ENCODE measurements around the gene AHSA1.
A peak's percentile ranks its signal among the peaks of the same experiment; 100 is the strongest.

AHSA1 gene

GRCh38 chr14:77426396-77426795 is 31.5 kb upstream of the AHSA1 start:
- TF ChIP-seq CTCF (conservative IDR thresholded peaks at IDR 0.05), result no peak
- TF ChIP-seq ZFX (IDR thresholded peaks at IDR 0.05), result no peak
- H3K27ac ChIP-seq, result no peak overlapping the region

- H3K27ac ChIP-seq, result no peak overlapping the region
- TF ChIP-seq ZFX (IDR thresholded peaks at IDR 0.05) (no peak), CTCF (conservative IDR thresholded peaks at IDR 0.05) (no peak)
These were observed 21.9 kb upstream of the AHSA1 start for GRCh38 chr14:77436042-77436441.

- TF ChIP-seq ZFX (IDR thresholded peaks at IDR 0.05), result no peak
- no peak for TF ChIP-seq CTCF (conservative IDR thresholded peaks at IDR 0.05)
- H3K27ac ChIP-seq, result no peak overlapping the region
These were observed 19.3 kb upstream of the AHSA1 start for GRCh38 chr14:77438596-77438995.

- TF ChIP-seq CTCF (conservative IDR thresholded peaks at IDR 0.05), result no peak
- no peak for TF ChIP-seq ZFX (IDR thresholded peaks at IDR 0.05)
- no peak overlapping the region for H3K27ac ChIP-seq
These were observed 18.0 kb upstream of the AHSA1 start for GRCh38 chr14:77439861-77440260.

GRCh38 chr14:77442196-77442595 is 15.7 kb upstream of the AHSA1 start:
- H3K27ac ChIP-seq, result no peak overlapping the region
- TF ChIP-seq CTCF (conservative IDR thresholded peaks at IDR 0.05) (no peak), ZFX (IDR thresholded peaks at IDR 0.05) (no peak)

GRCh38 chr14:77455966-77456640 is 1.8 kb upstream of the AHSA1 start:
- no peak overlapping the region for H3K27ac ChIP-seq
- TF ChIP-seq ZFX (IDR thresholded peaks at IDR 0.05) (no peak), CTCF (conservative IDR thresholded peaks at IDR 0.05) (no peak)

GRCh38 chr14:77457115-77457521 is 775 bp upstream of the AHSA1 start:
- peak overlapping the region; percentile 92 for H3K27ac ChIP-seq
- TF ChIP-seq ZFX (IDR thresholded peaks at IDR 0.05), result no peak

All from C4-2B (cell line).